GM10248 (cell line): ENCODE measurements around the gene SPOCK2.

Source experiments
- CTCF ChIA-PET: fragments of 300-600 bp; sonication (Branson Sonifier 250); formaldehyde crosslinking; extraction: SDS; loops from one replicate; lab custom pipeline; 2021; ENCODE audit warnings: antibody characterized with exemption; lab: Yijun Ruan, JAX
- POLR2A ChIA-PET: fragments of 350-650 bp; sonication (Branson Sonifier 250); formaldehyde crosslinking; extraction: SDS; loops from one replicate; lab custom pipeline; 2020; ENCODE audit warnings: antibody characterized with exemption; lab: Yijun Ruan, JAX
- DNase-seq: peaks from one replicate; pipeline ENCODE4 v3.0.0; 2012; ENCODE audit errors: extremely low spot score
- CTCF ChIP-seq: IDR thresholded peaks from 2 replicates; pipeline ENCODE4 v1.5.1; 2012; ENCODE audit warnings: mild to moderate bottlenecking, low read depth; ENCODE audit errors: extremely low read depth, missing control alignments, control extremely low read depth

SPOCK2 gene

GRCh38 chr10:72030762-72031543 is 57.4 kb downstream of the SPOCK2 start:
- ChIA-PET POLR2A (no interaction called here), CTCF (interaction anchor here (0.9 to 1.4 kb wide), 4 partner anchors 13 to 62 kb away, joined by 3 to 12 read pairs (median 3); no protein-coding TSS in a partner anchor)
- TF ChIP-seq CTCF = no peak
- DNase-seq = no peak

- ChIA-PET POLR2A (interaction anchor here (0.5 kb wide), 1 partner anchor 130 kb away, joined by 4 read pairs; no protein-coding TSS in a partner anchor), CTCF (interaction anchor here (0.8 kb wide), 1 partner anchor 19 kb away, joined by 3 read pairs; no protein-coding TSS in a partner anchor)
- no peak for DNase-seq
- no peak for TF ChIP-seq CTCF
Observed at GRCh38 chr10:72029414-72029813, 58.9 kb downstream of the SPOCK2 start.

- DNase-seq = no peak
- CTCF ChIA-PET = no interaction called here
- no peak for TF ChIP-seq CTCF
- POLR2A ChIA-PET = no interaction called here
Observed at GRCh38 chr10:72027498-72027897, 60.9 kb downstream of the SPOCK2 start.

- TF ChIP-seq CTCF = no peak
- ChIA-PET POLR2A (no interaction called here), CTCF (interaction anchor here (1.1 kb wide), 1 partner anchor 22 kb away, joined by 8 read pairs; no protein-coding TSS in a partner anchor)
- DNase-seq = no peak
Observed at GRCh38 chr10:72026278-72027111, 61.9 kb downstream of the SPOCK2 start.

- TF ChIP-seq CTCF = no peak
- ChIA-PET CTCF (interaction anchor here (1.1 kb wide), 1 partner anchor 23 kb away, joined by 8 read pairs; no protein-coding TSS in a partner anchor), POLR2A (no interaction called here)
- no peak for DNase-seq
Observed at GRCh38 chr10:72025832-72026231, 62.5 kb downstream of the SPOCK2 start.

GRCh38 chr10:72025400-72025799 is 63.0 kb downstream of the SPOCK2 start:
- no peak for TF ChIP-seq CTCF
- ChIA-PET CTCF (interaction anchor here (1.1 to 2.1 kb wide), 2 partner anchors 23 to 24 kb away, joined by 5 to 8 read pairs; no protein-coding TSS in a partner anchor), POLR2A (no interaction called here)
- no peak for DNase-seq
